Subcutaneous abdominal adipose tissue (tissue), 5 donors: ENCODE measurements around the gene FAM204A.
A peak's percentile ranks its signal among the peaks of the same experiment; 100 is the strongest.

Experiments
- H3K27ac ChIP-seq: one replicate; pipeline ENCODE4 v1.7.0; 2013; ENCODE audit warnings: low read depth, mild to moderate bottlenecking, inconsistent platforms, low read length, moderate library complexity
- H3K27me3 ChIP-seq, 5 donors: one replicate each; pipeline ENCODE4 v1.7.0; 2013; ENCODE audit warnings: low read length in 5 of 5, inconsistent platforms in 1 of 5; ENCODE audit not compliant: control insufficient read depth in 5 of 5, insufficient read depth in 4 of 5
- H3K36me3 ChIP-seq, 5 donors: one replicate each; pipeline ENCODE4 v1.7.0; 2013; ENCODE audit warnings: low read length in 5 of 5; ENCODE audit not compliant: control insufficient read depth in 5 of 5, insufficient read depth in 5 of 5
- H3K4me1 ChIP-seq, 5 donors: one replicate each; pipeline ENCODE4 v1.7.0; 2013; ENCODE audit warnings: low read length in 5 of 5, mild to moderate bottlenecking in 3 of 5, moderate library complexity in 1 of 5; ENCODE audit not compliant: control insufficient read depth in 5 of 5, insufficient read depth in 5 of 5
- H3K4me3 ChIP-seq, 5 donors: one replicate each; pipeline ENCODE4 v1.7.0; 2013; ENCODE audit warnings: low read length in 5 of 5, low read depth in 1 of 5
- H3K9ac ChIP-seq, 5 donors: one replicate each; pipeline ENCODE4 v1.7.0; 2013; ENCODE audit warnings: low read length in 5 of 5, mild to moderate bottlenecking in 4 of 5, moderate library complexity in 3 of 5
- H3K9me3 ChIP-seq, 5 donors: one replicate each; pipeline ENCODE4 v1.7.0; 2013; ENCODE audit warnings: low read length in 5 of 5; ENCODE audit not compliant: control insufficient read depth in 5 of 5
- donor health status: healthy.
- donor health status: healthy.
- donor health status: healthy.
- donor health status: healthy.
- donor health status: healthy.

The FAM204A gene

DNA sequence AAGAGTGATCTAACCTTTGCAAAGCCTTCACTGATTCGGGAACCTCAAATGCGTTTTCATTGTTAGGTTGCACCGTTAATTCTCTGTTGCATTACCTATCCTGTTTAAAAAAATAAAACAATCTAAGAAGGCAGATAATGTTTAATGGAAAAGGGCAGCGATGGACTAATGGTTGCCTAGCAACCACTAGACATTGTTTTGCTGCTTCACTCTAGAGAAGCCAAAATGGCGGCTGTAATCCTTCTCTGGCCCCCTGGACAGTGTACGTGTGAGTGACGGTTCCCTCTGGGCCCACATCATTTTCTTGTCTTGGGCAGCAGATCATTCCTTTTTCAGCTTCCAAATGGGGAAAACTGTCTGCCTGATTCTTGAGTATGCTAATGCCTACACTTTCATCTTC is 43.3 kb downstream of the FAM204A start:
- Histone ChIP-seq H3K27ac (no peak overlapping the region), H3K27me3 (no peaks in the 10 kb centered on the region), H3K4me3 (no peak overlapping the region), H3K4me1 (no peaks in the 10 kb centered on the region), H3K9ac (no peak overlapping the region), H3K36me3 (peaks cover 0 to 2% (median 0%) of the 10 kb centered on the region in 5 donors), H3K9me3 (no peaks in the 10 kb centered on the region)

GRCh38 chr10:118291122-118291521 is 51.0 kb downstream of the FAM204A start:
- Histone ChIP-seq H3K4me1 (no peaks in the 10 kb centered on the region), H3K36me3 (no peaks in the 10 kb centered on the region), H3K9me3 (peaks cover 0 to 3% (median 0%) of the 10 kb centered on the region in 5 donors)

GRCh38 chr10:118290471-118290995 is 51.6 kb downstream of the FAM204A start:
- H3K9ac ChIP-seq: no peak overlapping the region
- H3K9me3 ChIP-seq: peaks cover 0 to 3% (median 0%) of the 10 kb centered on the region in 5 donors
- peaks cover 0 to 7% (median 3%) of the 10 kb centered on the region in 5 donors for H3K27me3 ChIP-seq
- H3K4me3 ChIP-seq: no peak overlapping the region
- H3K36me3 ChIP-seq: no peaks in the 10 kb centered on the region
- H3K27ac ChIP-seq: no peak overlapping the region
- no peaks in the 10 kb centered on the region for H3K4me1 ChIP-seq

More at GRCh38 chr10:118291122-118291521, 51.0 kb downstream of the FAM204A start:
- Histone ChIP-seq H3K27ac (no peak overlapping the region), H3K4me3 (no peak overlapping the region), H3K9ac (no peak overlapping the region), H3K27me3 (peaks cover 0 to 4% (median 0%) of the 10 kb centered on the region in 5 donors)

DNA sequence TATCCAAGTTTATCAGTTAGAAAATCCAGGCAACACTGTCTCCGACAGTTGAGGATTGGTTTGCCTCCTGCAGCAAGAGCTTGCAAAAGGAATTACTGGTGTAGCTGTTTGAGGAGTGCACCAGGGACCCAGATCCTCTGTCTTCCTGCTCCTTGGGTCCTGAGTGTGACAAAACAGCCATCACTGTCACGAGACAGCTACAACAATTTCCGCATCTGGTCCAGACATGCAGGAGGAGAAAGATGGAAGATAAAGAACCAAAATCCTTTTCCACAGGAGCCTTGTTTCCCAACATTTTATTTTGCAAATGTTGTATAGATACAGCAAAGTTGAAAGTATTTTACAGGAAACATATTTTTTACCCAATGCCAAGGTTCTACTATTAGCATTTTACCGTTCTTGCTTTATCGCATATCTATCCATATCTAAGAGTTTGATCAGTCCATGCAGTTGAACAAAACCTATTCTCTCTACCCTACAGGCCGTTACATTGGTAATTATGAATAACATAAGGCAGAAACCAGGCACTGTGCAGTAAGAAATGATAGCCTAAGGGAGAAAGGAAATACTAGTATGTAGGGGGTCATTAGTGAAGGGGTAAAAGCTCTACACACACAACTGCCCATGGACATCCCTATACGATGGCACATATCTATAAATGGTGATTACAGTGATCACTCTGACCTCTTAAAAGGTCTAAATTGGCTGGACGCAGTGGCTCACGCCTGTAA is 54.9 kb downstream of the FAM204A start:
- Histone ChIP-seq H3K4me1 (no peaks in the 10 kb centered on the region), H3K27ac (no peak overlapping the region), H3K27me3 (peaks cover 0 to 9% (median 3%) of the 10 kb centered on the region in 5 donors)

DNA sequence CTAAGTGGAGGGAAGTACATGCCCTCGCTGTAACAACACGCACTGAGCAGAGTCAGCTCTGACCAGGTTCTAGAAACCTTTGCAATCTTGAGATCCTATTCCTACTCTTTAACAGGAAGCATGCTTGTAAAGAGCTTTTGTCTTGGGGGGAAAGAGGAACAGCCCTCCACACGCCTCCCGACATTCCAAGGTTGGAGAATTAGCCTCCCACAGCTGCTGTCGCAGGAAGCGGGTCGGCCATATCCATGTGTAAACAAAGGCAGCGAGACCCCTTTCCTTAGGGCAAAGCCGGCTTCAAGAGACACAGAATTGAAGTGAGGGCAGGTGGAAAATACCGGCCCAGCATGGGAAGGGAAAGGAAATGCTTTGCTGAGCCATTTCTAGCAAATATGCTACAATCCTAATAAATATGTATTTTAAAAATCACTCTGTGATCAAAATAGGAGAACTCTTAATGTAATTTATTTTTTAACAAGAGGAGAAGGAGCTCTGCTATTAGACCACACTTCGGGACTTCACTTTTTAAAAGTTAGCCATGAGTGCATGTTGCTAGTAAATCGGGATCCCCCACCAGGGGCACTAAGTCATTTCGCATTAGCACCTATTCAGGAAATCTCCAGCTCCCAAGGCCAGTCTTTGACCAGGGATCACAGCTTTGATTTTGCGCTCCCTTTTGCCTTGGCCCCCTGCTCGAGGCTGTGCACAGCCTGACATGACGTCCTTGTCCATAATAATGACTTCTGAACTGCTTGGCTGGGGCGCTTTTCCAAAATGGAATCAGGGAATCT is 55.9 kb downstream of the FAM204A start:
- H3K27me3 ChIP-seq: peaks cover 0 to 9% (median 3%) of the 10 kb centered on the region in 5 donors
- H3K4me3 ChIP-seq: no peak overlapping the region
- H3K4me1 ChIP-seq: no peaks in the 10 kb centered on the region
- no peak overlapping the region for H3K27ac ChIP-seq
- no peaks in the 10 kb centered on the region for H3K36me3 ChIP-seq
- no peak overlapping the region for H3K9ac ChIP-seq
- peaks cover 0 to 3% (median 0%) of the 10 kb centered on the region in 5 donors for H3K9me3 ChIP-seq

More for the DNA sequence above, 54.9 kb downstream of the FAM204A start:
- Histone ChIP-seq H3K4me3 (no peak overlapping the region), H3K9ac (no peak overlapping the region), H3K9me3 (peaks cover 0 to 3% (median 0%) of the 10 kb centered on the region in 5 donors), H3K36me3 (no peaks in the 10 kb centered on the region)

DNA sequence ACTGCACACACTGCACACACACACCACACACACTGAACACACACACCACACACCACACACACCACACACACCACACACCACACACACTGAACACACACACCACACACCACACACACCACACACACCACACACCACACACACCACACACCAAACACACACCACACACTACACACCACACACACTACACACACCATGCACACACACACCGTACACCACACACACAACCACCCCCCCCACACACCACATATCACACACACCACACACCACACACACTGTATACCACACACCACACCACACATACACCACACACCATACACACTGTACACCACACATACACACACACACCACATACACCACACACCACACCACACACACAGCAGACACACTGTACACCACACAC is 59.5 kb downstream of the FAM204A start:
- H3K27ac ChIP-seq: no peak overlapping the region
- H3K4me3 ChIP-seq: no peak overlapping the region
- H3K36me3 ChIP-seq: no peaks in the 10 kb centered on the region
- H3K4me1 ChIP-seq: no peaks in the 10 kb centered on the region
- H3K27me3 ChIP-seq: peaks cover 0 to 9% (median 3%) of the 10 kb centered on the region in 5 donors
- H3K9ac ChIP-seq: no peak overlapping the region
- H3K9me3 ChIP-seq: peaks cover 5 to 11% (median 9%) of the 10 kb centered on the region in 5 donors

DNA sequence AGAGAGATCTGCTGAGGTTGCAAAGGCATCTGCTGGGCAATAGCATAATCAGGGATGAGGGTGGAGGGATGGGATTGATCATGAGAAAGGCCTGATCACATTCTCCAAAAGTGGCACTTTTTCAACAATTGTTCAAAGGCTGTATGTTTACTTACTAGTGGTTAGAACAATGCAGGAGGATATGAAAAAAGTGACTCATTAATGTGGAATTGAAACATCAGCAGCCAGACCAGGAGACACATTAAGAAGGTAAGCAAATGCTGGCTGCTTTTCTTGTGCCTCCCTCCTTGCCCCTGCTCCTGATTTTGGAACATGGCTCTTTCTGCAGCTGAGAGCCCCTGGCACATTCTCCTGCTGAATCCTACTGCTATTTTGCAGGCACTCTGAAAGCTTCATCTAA is 63.5 kb downstream of the FAM204A start:
- no peak overlapping the region for H3K27ac ChIP-seq

DNA sequence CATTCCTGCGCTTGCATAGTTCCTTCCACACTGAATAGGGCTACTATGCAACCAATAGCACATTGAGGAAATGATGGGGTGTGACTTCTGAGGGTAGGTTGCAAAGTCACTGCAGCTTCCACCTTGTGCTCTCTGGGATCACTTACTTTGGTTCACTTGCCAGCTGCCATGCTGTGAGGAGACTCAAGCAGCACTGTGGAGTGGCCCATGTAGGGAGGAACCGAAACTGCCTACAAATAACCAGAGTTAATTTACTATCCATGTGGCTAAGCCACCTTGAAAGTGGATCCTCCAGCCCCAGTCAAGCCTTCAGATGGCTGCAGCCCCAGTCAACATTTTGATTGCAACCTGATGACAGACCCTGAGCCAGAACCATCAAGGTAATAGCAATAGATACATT is 64.3 kb downstream of the FAM204A start:
- Histone ChIP-seq H3K4me1 (no peaks in the 10 kb centered on the region), H3K36me3 (no peaks in the 10 kb centered on the region), H3K27me3 (peaks cover 0 to 2% (median 0%) of the 10 kb centered on the region in 5 donors), H3K9me3 (peaks cover 5 to 15% (median 12%) of the 10 kb centered on the region in 5 donors), H3K27ac (no peak overlapping the region), H3K4me3 (peak overlapping the region in 1 of 5 donors; percentile 8), H3K9ac (no peak overlapping the region)

More for the DNA sequence above, 63.5 kb downstream of the FAM204A start:
- Histone ChIP-seq H3K9me3 (peaks cover 5 to 15% (median 12%) of the 10 kb centered on the region in 5 donors), H3K9ac (no peak overlapping the region), H3K4me1 (no peaks in the 10 kb centered on the region), H3K4me3 (no peak overlapping the region), H3K36me3 (no peaks in the 10 kb centered on the region), H3K27me3 (peaks cover 0 to 2% (median 0%) of the 10 kb centered on the region in 5 donors)

DNA sequence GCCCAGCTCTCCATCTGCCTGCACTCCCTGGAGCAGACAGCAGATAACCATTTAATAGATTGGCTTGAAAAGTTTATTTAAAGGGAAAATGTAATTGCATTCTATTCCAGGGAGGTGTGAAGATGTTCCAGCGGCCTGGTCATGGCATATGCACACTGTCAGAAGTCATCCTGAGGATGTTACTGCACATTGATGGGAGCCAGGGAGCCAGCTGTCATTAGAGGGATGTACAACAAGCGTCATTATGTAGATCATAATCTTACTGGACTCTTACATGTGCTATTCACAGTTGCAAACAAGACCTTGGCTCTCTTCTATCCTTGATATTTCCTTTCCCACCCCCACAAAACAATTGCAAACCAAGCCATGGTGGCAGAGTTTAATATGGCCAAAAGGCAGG is 65.4 kb downstream of the FAM204A start:
- Histone ChIP-seq H3K9me3 (peaks cover 5 to 15% (median 12%) of the 10 kb centered on the region in 5 donors), H3K9ac (no peak overlapping the region), H3K36me3 (no peaks in the 10 kb centered on the region), H3K27me3 (peaks cover 0 to 2% (median 0%) of the 10 kb centered on the region in 5 donors), H3K4me3 (no peak overlapping the region), H3K4me1 (peaks cover 0 to 9% (median 4%) of the 10 kb centered on the region in 5 donors), H3K27ac (no peak overlapping the region)
